SKM-1 (cell line): Measurements from ENCODE around the gene BCCIP.

Experiments
- DNase-seq: peaks from one replicate; lab custom pipeline; 2025; ENCODE audit not compliant: unreplicated experiment; lab: John Stamatoyannopoulos, UW

BCCIP gene

DNA sequence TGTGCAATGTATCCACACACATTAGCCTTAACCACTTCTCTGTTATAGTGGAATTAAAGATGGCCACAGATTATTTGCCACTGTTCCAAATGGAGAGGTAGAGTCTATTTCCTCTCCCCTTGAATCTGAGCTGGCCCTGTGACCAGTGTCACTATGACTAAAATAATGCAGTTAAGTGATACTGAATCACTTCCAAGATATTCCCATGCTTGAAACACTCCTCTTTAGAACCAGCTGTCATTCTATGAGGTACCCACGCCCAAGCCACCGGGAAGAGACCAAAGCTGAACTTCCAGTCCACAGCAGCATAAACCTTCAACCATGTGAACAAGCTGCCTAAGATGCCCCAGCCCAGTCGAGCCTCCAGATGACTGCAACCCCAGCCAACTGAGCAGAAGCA lies 59.9 kb downstream of the BCCIP start:
- DNase-seq = no peak
